Heart right ventricle (tissue), 16 donors: ENCODE results near the gene HSD3B1. TPM values are rescaled to one million over a fixed set of nuclear protein-coding genes. Genes with fewer than 3 reads are reported as not detected.
"Not testable (repeated sequence)": the region's sequence is repeated elsewhere in the genome, so short reads cannot be mapped to it uniquely, and the experiment has no call there.

Source experiments
- ATAC-seq, 8 donors: fragments of 200-7000 bp; cut with Tn5 transposase; one replicate each; pipeline ENCODE4 v1.9.1; 2020; ENCODE audit warnings: mild to moderate bottlenecking in 8 of 8, moderate library complexity in 8 of 8, moderate number of reproducible peaks in 1 of 8
- DNase-seq, 2 donors: peaks; one replicate each; pipeline ENCODE4 v3.0.0-alpha.2; 2020
- H3K27ac ChIP-seq, 10 donors: fragments of 200-600 bp; sonication (generic) in 2 of 10; one replicate each; pipeline versions ENCODE4 v1.5.0 to v1.8.0; 2020 to 2022; ENCODE audit warnings: mild to moderate bottlenecking in 3 of 10
- H3K27me3 ChIP-seq, 7 donors: fragments of 200-600 bp; one replicate each; pipeline ENCODE4 v1.8.0; 2021 to 2022; ENCODE audit warnings: mild to moderate bottlenecking in 2 of 7
- H3K36me3 ChIP-seq, 9 donors: fragments of 200-600 bp; sonication (generic) in 1 of 9; one replicate each; pipeline versions ENCODE4 v1.5.0 to v1.8.0; 2020 to 2022; ENCODE audit warnings: mild to moderate bottlenecking in 2 of 9
- H3K4me1 ChIP-seq, 9 donors: fragments of 200-600 bp; sonication (generic) in 1 of 9; one replicate each; pipeline versions ENCODE4 v1.5.0 to v1.8.0; 2020 to 2022; ENCODE audit warnings: mild to moderate bottlenecking in 4 of 9
- H3K4me3 ChIP-seq, 10 donors: fragments of 200-600 bp; sonication (generic) in 2 of 10; one replicate each; pipeline versions ENCODE4 v1.5.0 to v1.8.0; 2020 to 2022; ENCODE audit warnings: mild to moderate bottlenecking in 7 of 10, moderate library complexity in 2 of 10
- H3K9me3 ChIP-seq, 11 donors: fragments of 200-600 bp in 10 of 11; sonication (generic) in 2 of 11; one replicate each; pipeline versions ENCODE4 v1.5.0 to v1.8.0; 2013 to 2022; ENCODE audit warnings: mild to moderate bottlenecking in 2 of 11, control low read depth in 1 of 11, moderate library complexity in 1 of 11
- WGBS, 2 donors: extraction: QIAGEN DNeasy Blood & Tissue Kit; methylation state at CpG; one replicate each; pipeline ENCODE4 v1.1.7; 2013; ENCODE audit warnings: inconsistent platforms in 1 of 2; 5-methylcytosine and 5-hydroxymethylcytosine counted together
- intact Hi-C, 10 donors: fragments of 100-400 bp; cut with DNase I; formaldehyde crosslinking; loops; one replicate each; pipeline versions ENCODE4 v1.11.1 to v1.14.2; 2022
- polyA plus RNA-seq, 2 donors: library from polyadenylated mRNA; stranded (reverse); fragments of 200-250 nt; gene quantifications; one replicate each; pipeline ENCODE4 v1.2.3, GENCODE V29; 2013
- total RNA-seq, 10 donors: library from RNA; stranded (reverse); fragmentation: NEBNext Ultra II Directional in 3 of 10; extraction: Animal tissue kit (Norgen Biotek cat#: 25700) in 3 of 10; gene quantifications; one replicate each; pipeline versions ENCODE4 v1.2.1 to v1.2.4, GENCODE V29; 2021 to 2023
- TF ChIP-seq, protein P1 (sequence below), 9 donors: fragments of 200-600 bp; sonication (generic) in 2 of 9; IDR thresholded peaks; one replicate each; pipeline versions ENCODE4 v1.5.0 to v1.8.0; 2021 to 2022; ENCODE audit warnings: antibody characterized with exemption in 9 of 9, mild to moderate bottlenecking in 5 of 9, moderate library complexity in 1 of 9
- donor health status: Arrhythmogenic right ventricular cardiomyopathy.
- donor health status: ischemic (EF 13 %, LVEDD 7.1; RV severe dilation, severe dysfunction).
- donor health status: healthy with polysubstance abuse.
- donor health status: DM: no; HTN: yes; CAD: no.
- donor health status: DM: no; HTN: no; CAD: no.
- donor health status: ischemic (EF 25% LVEDD 6.9; RV normal size, moderate dysfunction).
- donor health status: ischemic (EF 25% LVEDD 5.7; RV mildly dilated, moderate dysfunction).
- donor health status: healthy.
- donor health status: DM: yes; HTN: yes; CAD: no.
- donor health status: Ischemic cardiomyopathy.
- donor health status: ischemic (EF 35%, LVEDD 5.7; RV mildly dilated, moderate dysfunction).
- donor health status: nonischemic (EF 11% LVEDD 7.7; RV severe dilation, severe dysfunction).
- donor health status: DM: yes; HTN: yes; CAD: no.
- donor health status: PGD.
- donor health status: ischemic (EF 29% LVEDD 5.4; RV normal size, mild dysfunction).
- donor health status: nonischemic (EF 23%, LVEDD 6.1; RV moderate dilation, normal function).

HSD3B1 gene
- total and polyA plus RNA-seq, 12 donors: not detected

DNA sequence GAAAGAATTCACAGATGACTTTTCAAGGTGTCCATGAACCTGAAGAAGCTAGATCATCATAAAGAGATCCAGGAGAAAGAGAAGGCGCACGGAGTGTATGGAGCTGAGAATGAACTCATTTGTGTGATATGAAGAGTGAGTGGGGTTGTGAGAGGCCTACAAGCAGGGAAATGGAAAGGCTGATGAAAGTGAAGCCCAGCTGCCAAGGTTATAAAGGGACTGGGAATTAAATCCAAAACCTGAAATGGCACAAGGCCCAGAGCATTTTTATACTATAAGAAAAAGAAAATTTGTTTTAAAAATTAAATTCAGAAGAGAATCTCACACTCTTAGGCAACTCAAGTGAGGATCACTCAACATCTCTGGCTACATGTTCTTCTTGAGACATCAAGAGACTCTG lies 43.4 kb downstream of the HSD3B1 start:
- Histone ChIP-seq H3K9me3 (no peaks in the 10 kb centered on the region), H3K27ac (no peak overlapping the region), H3K4me3 (no peak overlapping the region), H3K4me1 (peaks cover 0 to 16% (median 0%) of the 10 kb centered on the region in 9 donors), H3K36me3 (no peaks in the 10 kb centered on the region), H3K27me3 (no peaks in the 10 kb centered on the region)
- intact Hi-C loops: loop anchor here in 2 of 10 donors (5.0 to 10.0 kb wide), 2 partner anchors 52 to 254 kb away; no protein-coding TSS in a partner anchor
- ATAC-seq (no peak), DNase-seq (no peak)
- TF ChIP-seq, protein P1, sequence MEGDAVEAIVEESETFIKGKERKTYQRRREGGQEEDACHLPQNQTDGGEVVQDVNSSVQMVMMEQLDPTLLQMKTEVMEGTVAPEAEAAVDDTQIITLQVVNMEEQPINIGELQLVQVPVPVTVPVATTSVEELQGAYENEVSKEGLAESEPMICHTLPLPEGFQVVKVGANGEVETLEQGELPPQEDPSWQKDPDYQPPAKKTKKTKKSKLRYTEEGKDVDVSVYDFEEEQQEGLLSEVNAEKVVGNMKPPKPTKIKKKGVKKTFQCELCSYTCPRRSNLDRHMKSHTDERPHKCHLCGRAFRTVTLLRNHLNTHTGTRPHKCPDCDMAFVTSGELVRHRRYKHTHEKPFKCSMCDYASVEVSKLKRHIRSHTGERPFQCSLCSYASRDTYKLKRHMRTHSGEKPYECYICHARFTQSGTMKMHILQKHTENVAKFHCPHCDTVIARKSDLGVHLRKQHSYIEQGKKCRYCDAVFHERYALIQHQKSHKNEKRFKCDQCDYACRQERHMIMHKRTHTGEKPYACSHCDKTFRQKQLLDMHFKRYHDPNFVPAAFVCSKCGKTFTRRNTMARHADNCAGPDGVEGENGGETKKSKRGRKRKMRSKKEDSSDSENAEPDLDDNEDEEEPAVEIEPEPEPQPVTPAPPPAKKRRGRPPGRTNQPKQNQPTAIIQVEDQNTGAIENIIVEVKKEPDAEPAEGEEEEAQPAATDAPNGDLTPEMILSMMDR (IDR thresholded peaks at IDR 0.05): no peak
- 86 to 91% methylated on average over 2 of the region's 2 CpGs for WGBS, 2 donors

DNA sequence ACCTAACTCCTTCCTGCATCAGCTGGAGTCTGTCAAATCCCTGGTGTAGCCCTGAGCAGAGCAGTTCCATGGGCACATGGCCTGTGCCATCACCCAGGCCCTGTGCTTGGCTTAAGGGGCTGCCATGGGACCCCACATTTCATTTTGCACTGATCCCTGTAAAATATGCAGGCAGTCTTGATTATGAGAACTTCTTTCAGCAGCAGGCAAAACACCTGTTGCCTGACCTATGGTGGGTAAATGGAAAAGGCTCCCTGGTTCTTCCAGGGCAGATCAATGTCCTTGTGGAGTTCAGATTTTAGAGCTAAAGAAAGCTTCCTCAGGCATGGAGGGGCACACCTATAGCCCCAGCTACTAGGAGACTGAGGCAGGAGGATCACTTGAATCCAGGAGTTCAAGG lies 44.2 kb downstream of the HSD3B1 start:
- Histone ChIP-seq H3K4me3 (no peak overlapping the region), H3K4me1 (peaks cover 0 to 16% (median 0%) of the 10 kb centered on the region in 9 donors), H3K9me3 (no peaks in the 10 kb centered on the region), H3K27me3 (no peaks in the 10 kb centered on the region), H3K36me3 (no peaks in the 10 kb centered on the region), H3K27ac (no peak overlapping the region)
- DNase-seq (no peak), ATAC-seq (no peak)
- TF ChIP-seq, protein P1 (IDR thresholded peaks at IDR 0.05): no peak
- intact Hi-C loops: loop anchor here in 2 of 10 donors (5.0 to 10.0 kb wide), 2 partner anchors 51 to 254 kb away; no protein-coding TSS in a partner anchor

DNA sequence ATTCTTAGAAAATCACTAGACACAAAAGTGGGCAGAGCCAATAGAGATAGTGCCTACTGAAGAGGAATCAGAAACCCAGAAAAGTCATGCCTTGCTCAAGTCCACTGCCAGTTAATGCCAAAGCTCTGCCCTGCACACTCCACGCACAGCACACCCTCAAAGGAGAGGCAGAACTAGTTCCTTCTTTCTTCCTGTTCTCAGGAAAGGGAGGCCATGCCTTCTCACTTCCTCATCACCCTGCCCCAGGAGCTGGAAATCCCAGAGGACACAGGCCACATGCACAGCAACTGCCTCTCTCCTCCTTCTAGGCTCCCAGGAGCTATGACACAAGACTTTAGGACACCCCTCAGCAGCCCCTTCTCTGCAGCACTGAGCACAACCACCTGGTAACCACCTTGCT lies 45.6 kb downstream of the HSD3B1 start:
- H3K36me3 ChIP-seq, H3K9me3 ChIP-seq, H3K27me3 ChIP-seq, H3K4me3 ChIP-seq, H3K27ac ChIP-seq, DNase-seq, ATAC-seq: not testable (repeated sequence)
- peaks cover 0 to 16% (median 0%) of the 10 kb centered on the region in 9 donors for H3K4me1 ChIP-seq
- WGBS, 2 donors: 62 to 67% methylated on average over 1 of the region's 1 CpG
- intact Hi-C loops: loop anchor here in 2 of 10 donors (5.0 to 10.0 kb wide), 2 partner anchors 50 to 252 kb away; no protein-coding TSS in a partner anchor

DNA sequence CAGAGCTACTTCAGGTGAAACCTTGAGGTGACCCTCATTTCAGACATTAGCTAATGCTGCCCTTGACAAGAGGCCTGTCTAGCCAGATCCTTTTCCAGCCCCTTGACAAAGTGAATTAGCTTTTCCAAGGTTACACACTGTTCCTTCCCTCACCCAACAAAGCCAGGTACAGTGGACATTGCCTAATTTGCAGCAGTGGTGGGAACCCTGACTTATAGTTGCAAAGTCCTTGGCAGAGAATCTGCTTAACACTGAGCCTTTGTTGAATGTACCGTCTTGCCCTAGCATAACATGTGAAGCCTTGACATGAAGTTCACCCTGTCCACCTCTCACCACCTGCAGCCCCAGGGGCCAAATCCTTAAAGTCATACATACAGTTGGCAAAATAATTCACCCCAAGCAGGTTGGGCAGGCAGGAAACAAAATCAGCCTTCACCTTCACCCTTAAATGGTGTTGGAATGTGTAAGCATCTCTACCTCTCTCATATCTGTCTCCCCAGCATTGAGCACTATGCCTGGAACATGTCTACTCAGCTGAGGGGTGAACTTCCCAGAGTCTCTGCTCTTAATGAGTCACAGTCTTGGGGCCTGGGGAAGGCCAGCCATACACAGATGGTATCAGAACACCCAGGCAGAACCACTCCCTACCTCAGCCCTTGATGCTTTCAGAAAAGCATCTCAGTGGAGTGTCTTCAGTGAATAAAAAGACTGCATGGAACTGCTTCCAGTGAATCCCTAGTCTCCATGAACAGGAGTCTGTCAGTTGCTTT lies 46.5 kb downstream of the HSD3B1 start:
- not testable (repeated sequence) for H3K4me3 ChIP-seq, DNase-seq, H3K9me3 ChIP-seq, H3K27me3 ChIP-seq, H3K36me3 ChIP-seq, H3K27ac ChIP-seq
- peak in 3 of 8 donors; percentile 11 to 40 (median 38) for ATAC-seq
- peaks cover 0 to 16% (median 0%) of the 10 kb centered on the region in 9 donors for H3K4me1 ChIP-seq
- WGBS, 2 donors: 84 to 97% methylated on average over 1 of the region's 1 CpG
- intact Hi-C loops: loop anchor here in 2 of 10 donors (5.0 to 10.0 kb wide), 2 partner anchors 49 to 251 kb away; no protein-coding TSS in a partner anchor

DNA sequence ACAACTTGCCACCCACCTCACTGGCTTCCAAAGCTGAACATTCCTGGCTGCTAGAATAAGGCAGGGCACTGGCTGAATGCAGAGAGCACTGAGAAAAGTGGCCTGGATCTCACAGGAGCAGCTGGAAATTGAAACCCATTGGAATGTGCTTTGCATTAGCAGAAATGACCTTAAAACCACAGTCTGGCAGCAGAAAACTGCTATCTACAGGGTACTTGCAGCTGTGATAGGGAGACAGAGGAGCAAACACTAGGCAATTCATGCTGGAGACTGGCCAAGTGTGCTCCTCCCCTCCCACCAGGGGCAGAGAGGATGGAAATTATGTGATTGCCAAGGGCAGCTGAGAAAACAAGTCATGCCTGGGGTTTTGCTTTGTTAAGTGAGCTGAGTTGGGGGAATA lies 47.2 kb downstream of the HSD3B1 start:
- H3K27ac ChIP-seq: no peak overlapping the region
- no peak overlapping the region for H3K4me3 ChIP-seq
- H3K27me3 ChIP-seq: no peaks in the 10 kb centered on the region
- DNase-seq: peak in 1 of 2 donors; percentile 15
- TF ChIP-seq, protein P1 (IDR thresholded peaks at IDR 0.05): no peak
- H3K9me3 ChIP-seq: no peaks in the 10 kb centered on the region
- ATAC-seq: peak in 7 of 8 donors; percentile 35 to 71 (median 58)
- peaks cover 0 to 16% (median 0%) of the 10 kb centered on the region in 9 donors for H3K4me1 ChIP-seq
- H3K36me3 ChIP-seq: no peaks in the 10 kb centered on the region
- intact Hi-C loops: loop anchor here in 2 of 10 donors (5.0 to 10.0 kb wide), 2 partner anchors 48 to 251 kb away; no protein-coding TSS in a partner anchor
